PFSK-1 (cell line): ENCODE data around the gene SLC4A11.

Experiments
- POLR2AphosphoS5 ChIP-seq: IDR thresholded peaks from 2 replicates; pipeline ENCODE4 v1.6.1; 2012; ENCODE audit warnings: low read depth, mild to moderate bottlenecking, control low read depth, low read length, moderate library complexity
- TAF1 ChIP-seq: IDR thresholded peaks from 2 replicates; pipeline ENCODE4 v1.6.1; 2012; ENCODE audit warnings: low read length, control low read depth, borderline replicate concordance; ENCODE audit not compliant: insufficient read depth

DNA sequence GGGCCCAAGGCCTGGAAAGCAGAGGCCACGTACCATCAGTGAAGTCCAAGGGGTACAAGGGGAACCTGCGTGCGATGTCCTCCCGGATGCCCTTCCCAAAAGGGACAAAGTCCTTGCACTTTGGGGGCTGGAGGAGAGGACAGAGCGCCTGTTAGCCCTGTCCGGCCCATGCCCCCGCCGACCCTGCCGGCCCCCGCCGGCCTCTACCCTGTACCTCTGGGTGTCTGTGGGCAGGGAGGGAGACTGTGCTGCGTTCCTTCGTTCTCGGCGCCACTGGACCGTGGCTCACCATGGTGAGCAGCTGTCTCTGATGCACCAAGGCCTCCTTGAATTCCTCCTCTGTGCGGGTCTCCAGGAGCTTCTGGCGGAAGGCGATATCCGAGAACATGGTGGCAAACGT, 7.9 kb downstream of the SLC4A11 start:
- TF ChIP-seq POLR2AphosphoS5 (no peak), TAF1 (no peak)
